SK-N-SH (cell line): ENCODE data around the gene MATR3. TPM values are rescaled to one million over a fixed set of nuclear protein-coding genes. Genes with fewer than 3 reads are reported as not detected.

Source experiments
- CTCF ChIA-PET: fragments of 300-600, 350-600 bp; formaldehyde crosslinking; extraction: SDS; loops from one replicate; lab custom pipeline; 2021; lab: Yijun Ruan, JAX
- POLR2A ChIA-PET: fragments of 350-600 bp; sonication (Branson Sonifier 250); formaldehyde crosslinking; extraction: SDS; loops from one replicate; lab custom pipeline; 2020; ENCODE audit warnings: antibody characterized with exemption, inconsistent platforms; lab: Yijun Ruan, JAX
- DNase-seq: peaks from one replicate; pipeline ENCODE4 v3.0.0; 2012
- H2AFZ ChIP-seq: fragments of 200-600 bp; sonication (generic); 2 replicates; pipeline ENCODE4 v1.8.1; 2016; ENCODE audit warnings: antibody characterized with exemption, mild to moderate bottlenecking, low read depth
- H3F3A ChIP-seq: fragments of 200-600 bp; sonication (generic); replicated peaks from 2 replicates; pipeline ENCODE3; 2016; ENCODE audit warnings: antibody characterized with exemption, mild to moderate bottlenecking; ENCODE audit not compliant: insufficient read depth
- H3K27ac ChIP-seq, 2 experiments: fragments of 200-500 bp in 1 of 2; fragments of 200-600 bp in 1 of 2; sonication (Bioruptor generic) in 1 of 2; sonication (generic), shearing (Covaris generic) in 1 of 2; 2 replicates each; pipeline versions ENCODE4 v1.5.1 to v1.6.1; 2014 to 2016; ENCODE audit warnings: low read depth in 2 of 2, inconsistent platforms in 1 of 2, low read length in 1 of 2, mild to moderate bottlenecking in 1 of 2, mixed read lengths in 1 of 2
- H3K27me3 ChIP-seq: fragments of 200-600 bp; sonication (generic), shearing (Covaris generic); 2 replicates; pipeline ENCODE4 v1.6.1; 2016; ENCODE audit warnings: mixed run types; ENCODE audit not compliant: insufficient read depth
- H3K36me3 ChIP-seq, 2 experiments: fragments of 200-500 bp in 1 of 2; fragments of 200-600 bp in 1 of 2; sonication (Bioruptor generic) in 1 of 2; sonication (generic) in 1 of 2; replicated peaks in 1 of 2; 2 replicates each; pipeline versions ENCODE3 to v1.5.1; 2014 to 2016; ENCODE audit warnings: low read length in 1 of 2, mild to moderate bottlenecking in 1 of 2; ENCODE audit not compliant: insufficient read depth in 2 of 2, control insufficient read depth in 1 of 2
- H3K4me1 ChIP-seq, 2 experiments: fragments of 200-500 bp in 1 of 2; fragments of 200-600 bp in 1 of 2; sonication (Bioruptor generic) in 1 of 2; sonication (generic), shearing (Covaris generic) in 1 of 2; 2 replicates each; pipeline versions ENCODE4 v1.5.1 to v1.6.1; 2014 to 2016; ENCODE audit warnings: low read depth in 1 of 2, low read length in 1 of 2, mixed run types in 1 of 2; ENCODE audit not compliant: insufficient read depth in 2 of 2, control insufficient read depth in 1 of 2
- H3K4me2 ChIP-seq: fragments of 200-600 bp; sonication (generic), shearing (Covaris generic); 2 replicates; pipeline ENCODE4 v1.6.1; 2017; ENCODE audit warnings: mixed run types
- H3K4me3 ChIP-seq, 2 experiments: fragments of 200-500 bp in 1 of 2; fragments of 200-600 bp in 1 of 2; sonication (Bioruptor generic) in 1 of 2; sonication (generic), shearing (Covaris generic) in 1 of 2; 2 replicates each; pipeline versions ENCODE4 v1.5.1 to v1.8.1; 2014 to 2016; ENCODE audit warnings: low read depth in 2 of 2, inconsistent platforms in 1 of 2, low read length in 1 of 2, mild to moderate bottlenecking in 1 of 2, mixed read lengths in 1 of 2, moderate library complexity in 1 of 2
- H3K79me2 ChIP-seq: fragments of 200-600 bp; sonication (generic); 2 replicates; pipeline ENCODE4 v1.8.1; 2017; ENCODE audit warnings: mild to moderate bottlenecking; ENCODE audit not compliant: insufficient read depth
- H3K9ac ChIP-seq: fragments of 200-600 bp; sonication (generic); 2 replicates; pipeline ENCODE4 v1.6.1; 2017; ENCODE audit warnings: mixed run types
- H3K9me2 ChIP-seq: fragments of 200-600 bp; sonication (generic); 2 replicates; pipeline ENCODE4 v1.6.1; 2017; ENCODE audit warnings: mixed run types
- H3K9me3 ChIP-seq: fragments of 200-600 bp; sonication (generic); 2 replicates; pipeline ENCODE4 v1.6.1; 2017; ENCODE audit warnings: mixed run types, mild to moderate bottlenecking, moderate library complexity
- H4K20me1 ChIP-seq: fragments of 200-600 bp; sonication (generic); 2 replicates; pipeline ENCODE4 v1.6.1; 2017; ENCODE audit warnings: mild to moderate bottlenecking, mixed run types; ENCODE audit not compliant: insufficient read depth
- EP300 ChIP-seq, 2 experiments: IDR thresholded peaks; 2 replicates each; pipeline versions ENCODE4 v1.4.0 to v1.6.1; 2012; ENCODE audit warnings: borderline replicate concordance in 1 of 2, low read depth in 1 of 2, low read length in 1 of 2
- FOXJ3 ChIP-seq: sonication (generic); formaldehyde crosslinking; IDR thresholded peaks from 2 replicates; pipeline ENCODE4 v1.5.1; 2020; ENCODE audit warnings: mild to moderate bottlenecking, missing genetic modification reagents
- FOXM1 ChIP-seq: IDR thresholded peaks from 2 replicates; pipeline ENCODE4 v1.4.0; 2012; ENCODE audit warnings: low read depth, mild to moderate bottlenecking
- GATA2 ChIP-seq: sonication (generic); formaldehyde crosslinking; IDR thresholded peaks from 2 replicates; pipeline ENCODE4 v1.5.0; 2020; ENCODE audit warnings: mild to moderate bottlenecking, missing genetic modification reagents
- IRF3 ChIP-seq: fragments of 150-350 bp; IDR thresholded peaks from 2 replicates; pipeline ENCODE4 v1.6.1; 2016; ENCODE audit warnings: mild to moderate bottlenecking, low read depth, low read length
- JUND ChIP-seq: IDR thresholded peaks from 2 replicates; pipeline ENCODE4 v1.4.0; 2012
- MEF2A ChIP-seq: IDR thresholded peaks from 2 replicates; pipeline ENCODE4 v1.4.0; 2012; ENCODE audit warnings: low read depth, borderline replicate concordance
- NFIC ChIP-seq: IDR thresholded peaks from 2 replicates; pipeline ENCODE4 v1.4.0; 2012; ENCODE audit warnings: borderline replicate concordance
- NRF1 ChIP-seq: IDR thresholded peaks from 2 replicates; pipeline ENCODE4 v1.6.1; 2012; ENCODE audit warnings: low read depth, mild to moderate bottlenecking, low read length
- POLR2AphosphoS5 ChIP-seq: IDR thresholded peaks from 2 replicates; pipeline ENCODE4 v1.6.1; 2012; ENCODE audit warnings: low read depth, low read length
- RCOR1 ChIP-seq: fragments of 150-350 bp; IDR thresholded peaks from 2 replicates; pipeline ENCODE4 v1.6.1; 2017; ENCODE audit warnings: antibody characterized with exemption, low read length
- RFX5 ChIP-seq: IDR thresholded peaks from 2 replicates; pipeline ENCODE4 v1.6.1; 2012; ENCODE audit warnings: mild to moderate bottlenecking, improper control_type of control experiment, low read length
- RXRA ChIP-seq: IDR thresholded peaks from 2 replicates; pipeline ENCODE4 v1.4.0; 2012; ENCODE audit warnings: low read depth, mild to moderate bottlenecking, borderline replicate concordance
- SIN3A ChIP-seq: IDR thresholded peaks from 2 replicates; pipeline ENCODE4 v1.6.1; 2012; ENCODE audit warnings: low read depth, mild to moderate bottlenecking, low read length, moderate library complexity, borderline replicate concordance
- TAF1 ChIP-seq: IDR thresholded peaks from 2 replicates; pipeline ENCODE4 v1.6.1; 2012; ENCODE audit warnings: low read depth, mild to moderate bottlenecking, low read length, moderate library complexity, borderline replicate concordance
- TCF12 ChIP-seq: IDR thresholded peaks from 2 replicates; pipeline ENCODE4 v1.4.0; 2012
- USF1 ChIP-seq: IDR thresholded peaks from 2 replicates; pipeline ENCODE4 v1.4.0; 2012; ENCODE audit warnings: low read depth, borderline replicate concordance
- YY1 ChIP-seq: IDR thresholded peaks from 2 replicates; pipeline ENCODE4 v1.4.0; 2012; ENCODE audit warnings: low read depth, mild to moderate bottlenecking
- WGBS: methylation state at CpG from one replicate; pipeline ENCODE4 v1.1.6; 2017; ENCODE audit warnings: low lambda C conversion rate; 5-methylcytosine and 5-hydroxymethylcytosine counted together
- polyA plus RNA-seq, 3 experiments: library from polyadenylated mRNA; depleted of rRNA; stranded (reverse); fragments of >200 nt; gene quantifications; 2 replicates each; pipeline ENCODE4 v1.2.3, GENCODE V29; 2012

Gene MATR3
- polyA plus RNA-seq, 1 of the 3 experiments (the other 2 are of a cell fraction), result 40.4 TPM

GRCh38 chr5:139267481-139267880 is 26.1 kb upstream of the MATR3 start:
- Histone ChIP-seq H3K79me2 (no peaks in the 10 kb centered on the region), H3K27me3 (no peaks in the 10 kb centered on the region), H4K20me1 (no peaks in the 10 kb centered on the region), H2AFZ (no peak overlapping the region), H3K4me1 (peaks cover 4 to 7% of the 10 kb centered on the region in 2 experiments; a peak in 2 of 4 replicates), H3K4me2 (no peak overlapping the region), H3K36me3 (no peaks in the 10 kb centered on the region), H3K9ac (no peak overlapping the region), H3K9me3 (no peaks in the 10 kb centered on the region), H3F3A (peaks cover 1% of the 10 kb centered on the region), H3K9me2 (no peaks in the 10 kb centered on the region), H3K4me3 (no peak overlapping the region), H3K27ac (no peak overlapping the region)
- ChIA-PET CTCF (interaction anchor here (0.6 to 2.6 kb wide), 6 partner anchors 10 to 915 kb away, joined by 3 to 7 read pairs (median 4); partner anchors contain the start of gene HSPA9), POLR2A (no interaction called here)
- TF ChIP-seq TCF12 (no peak), YY1 (no peak), SIN3A (no peak), FOXJ3 (no peak), NFIC (no peak), JUND (no peak), RXRA (no peak), RFX5 (no peak), TAF1 (no peak), POLR2AphosphoS5 (no peak), MEF2A (no peak), GATA2 (CRISPR knock-in tag) (no peak), NRF1 (no peak), IRF3 (no peak), USF1 (no peak), RCOR1 (no peak), EP300 (IDR thresholded peaks at IDR 0.05; ENCODE audit: borderline replicate concordance in 1 of 2, low read depth in 1 of 2, low read length in 1 of 2) (no peak), FOXM1 (no peak)
- 77% methylated on average over 2 of the region's 2 CpGs for WGBS
- DNase-seq, result no peak
